ENCODE measurements around the gene DNAL1. TPM values are rescaled to one million over a fixed set of nuclear protein-coding genes. Genes with fewer than 3 reads are reported as not detected.

The DNAL1 gene
- 10 to 100 TPM; 13.0 to 17.7 (median 14.7) TPM for total RNA-seq (2021; fragmentation: NEBNext Ultra II Directional; extraction: Animal tissue kit (Norgen Biotek cat#: 25700))
- long read RNA-seq, full-length matches to known transcripts: 3 of 7 reads
- long read RNA-seq, partial matches to known transcripts: 3 of 7 reads
- long read RNA-seq, other reads (novel, unspliced or antisense): 1 of 7 reads

- Mint-ChIP-seq H3K27ac (peak within 1 kb of the TSS; percentile 97), H3K9me3 (no peaks in the 10 kb centered on the region), H3K36me3 (ENCODE audit: low read depth) (peaks cover 5% of the 10 kb centered on the region), H3K4me3 (peak within 1 kb of the TSS; percentile 100), H3K4me1 (ENCODE audit: low read depth) (peaks cover 33% of the 10 kb centered on the region), H3K27me3 (ENCODE audit: insufficient read depth) (no peaks in the 10 kb centered on the region; the same call in 1 of the 2 replicates)
- peak; percentile 88 for DNase-seq
- peak; percentile 11; the same call in 1 of the 2 replicates for TF ChIP-seq CTCF (IDR thresholded peaks at IDR 0.05)
Measured at GRCh38 chr14:73644531-73645247, at the start of gene DNAL1. Gene DNAL1, plus strand, starts transcription at chr14:73644986. Its CDS starts 54 bp downstream, at chr14:73645040.

- H3K9me3 Mint-ChIP-seq: no peaks in the 10 kb centered on the region
- H3K27me3 Mint-ChIP-seq (ENCODE audit: insufficient read depth): peaks cover 10% of the 10 kb centered on the region; the same call in 1 of the 2 replicates
- peaks cover 7% of the 10 kb centered on the region; the same call in 1 of the 2 replicates for H3K4me1 Mint-ChIP-seq (ENCODE audit: low read depth)
- H3K27ac Mint-ChIP-seq: no peak overlapping the region
- no peak overlapping the region for H3K4me3 Mint-ChIP-seq
- TF ChIP-seq CTCF (IDR thresholded peaks at IDR 0.05): no peak
- no peaks in the 10 kb centered on the region for H3K36me3 Mint-ChIP-seq (ENCODE audit: low read depth)
- no peak for DNase-seq
Measured at GRCh38 chr14:73599499-73599898, 45.3 kb upstream of the DNAL1 start.

GRCh38 chr14:73602994-73603393 lies 41.8 kb upstream of the DNAL1 start:
- no peak for TF ChIP-seq CTCF (IDR thresholded peaks at IDR 0.05)
- no peak overlapping the region for H3K4me3 Mint-ChIP-seq
- H3K9me3 Mint-ChIP-seq: peaks cover 6% of the 10 kb centered on the region; the same call in 1 of the 2 replicates
- H3K36me3 Mint-ChIP-seq (ENCODE audit: low read depth): peaks cover 5% of the 10 kb centered on the region; the same call in 1 of the 2 replicates
- no peak for DNase-seq
- peaks cover 19% of the 10 kb centered on the region for H3K27me3 Mint-ChIP-seq (ENCODE audit: insufficient read depth)
- peaks cover 7% of the 10 kb centered on the region; the same call in 1 of the 2 replicates for H3K4me1 Mint-ChIP-seq (ENCODE audit: low read depth)
- H3K27ac Mint-ChIP-seq: no peak overlapping the region

DNA sequence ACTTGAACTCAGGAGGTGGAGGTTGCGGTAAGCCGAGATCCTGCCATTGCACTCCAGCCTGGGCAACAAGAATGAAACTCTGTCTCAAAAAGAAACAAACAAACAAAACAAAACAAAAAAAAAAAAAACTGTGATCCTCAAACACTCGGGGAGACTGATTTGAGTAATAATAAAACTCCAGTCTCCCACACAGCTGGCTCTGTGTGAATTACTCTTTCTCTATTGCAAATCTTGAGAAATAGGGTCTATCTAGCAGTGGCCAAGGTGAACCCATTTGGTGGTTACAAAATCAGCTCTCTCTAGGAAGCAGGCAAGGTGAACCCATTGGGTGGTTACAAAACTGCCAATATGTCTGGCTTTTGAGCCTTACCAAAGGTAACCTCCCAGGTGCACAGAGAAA lies 38.5 kb upstream of the DNAL1 start:
- DNase-seq: no peak
- TF ChIP-seq CTCF (IDR thresholded peaks at IDR 0.05): no peak
- peaks cover 9% of the 10 kb centered on the region for H3K9me3 Mint-ChIP-seq
- peaks cover 15% of the 10 kb centered on the region for H3K27me3 Mint-ChIP-seq (ENCODE audit: insufficient read depth)
- no peak overlapping the region for H3K27ac Mint-ChIP-seq
- H3K4me3 Mint-ChIP-seq: no peak overlapping the region
- H3K36me3 Mint-ChIP-seq (ENCODE audit: low read depth): peaks cover 5% of the 10 kb centered on the region; the same call in 1 of the 2 replicates
- peaks cover 7% of the 10 kb centered on the region; the same call in 1 of the 2 replicates for H3K4me1 Mint-ChIP-seq (ENCODE audit: low read depth)

DNA sequence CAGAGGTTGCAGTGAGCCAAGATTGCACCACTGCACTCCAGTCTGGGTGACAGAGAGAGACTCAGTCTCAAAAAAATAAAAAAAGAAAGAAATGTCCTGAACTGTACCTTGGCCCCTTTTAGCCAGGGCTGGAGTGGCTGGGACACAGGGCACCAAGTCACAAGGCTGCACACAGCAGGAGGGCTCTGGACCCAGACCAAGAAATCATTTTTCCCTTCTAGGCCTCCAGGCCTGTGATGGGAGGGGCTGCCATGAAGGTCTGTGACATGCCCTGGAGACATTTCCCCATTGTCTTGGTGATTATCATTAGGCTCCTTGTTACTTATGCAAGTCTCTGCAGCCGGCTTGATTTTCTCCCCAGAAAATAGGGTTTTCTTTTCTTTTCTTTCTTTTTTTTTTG lies 37.5 kb upstream of the DNAL1 start:
- no peak for DNase-seq
- H3K36me3 Mint-ChIP-seq (ENCODE audit: low read depth): peaks cover 5% of the 10 kb centered on the region; the same call in 1 of the 2 replicates
- peaks cover 15% of the 10 kb centered on the region for H3K27me3 Mint-ChIP-seq (ENCODE audit: insufficient read depth)
- H3K4me3 Mint-ChIP-seq: no peak overlapping the region
- peaks cover 5% of the 10 kb centered on the region; the same call in 1 of the 2 replicates for H3K4me1 Mint-ChIP-seq (ENCODE audit: low read depth)
- H3K27ac Mint-ChIP-seq: no peak overlapping the region
- TF ChIP-seq CTCF (IDR thresholded peaks at IDR 0.05): no peak
- peaks cover 11% of the 10 kb centered on the region for H3K9me3 Mint-ChIP-seq
